ENCODE data around the gene ZNF462. TPM values are rescaled to one million over a fixed set of nuclear protein-coding genes. Genes with fewer than 3 reads are reported as not detected.

ZNF462 gene
- total and polyA plus RNA-seq, 11 donors, result 5.3 to 51.3 (median 30.9) TPM

- intact Hi-C loops (cut with DNase I), result loop anchor here in 8 of 10 donors (5.0 to 10.0 kb wide), 17 partner anchors 61 to 959 kb away; no protein-coding TSS in a partner anchor
- TF ChIP-seq POLR2A (IDR thresholded peaks at IDR 0.05) (no peak), CTCF (IDR thresholded peaks at IDR 0.05) (peak in 1 of 12 donors; percentile 6)
- Histone ChIP-seq H3K27me3 (peaks cover 0 to 37% (median 0%) of the 10 kb centered on the region in 9 donors), H3K4me3 (peak overlapping the region; percentile 58 to 96 (median 78)), H3K9me3 (no peaks in the 10 kb centered on the region), H3K4me1 (peaks cover 0 to 14% (median 6%) of the 10 kb centered on the region in 12 donors), H3K27ac (peak overlapping the region; percentile 18 to 95 (median 88)), H3K36me3 (no peaks in the 10 kb centered on the region)
- DNase-seq, result peak in 4 of 5 donors; percentile 38 to 64 (median 54)
- peak; percentile 18 to 25 (median 21) for ATAC-seq
- WGBS, 4 donors, result 0 to 1% (median 1%) methylated on average over 51 of the region's 51 CpGs
Measured at GRCh38 chr9:106860721-106861639, 2.0 kb upstream of the ZNF462 start.

- intact Hi-C loops (cut with DNase I), result loop anchor here in 8 of 10 donors (2.0 to 10.0 kb wide), 18 partner anchors 59 to 959 kb away; no protein-coding TSS in a partner anchor
- TF ChIP-seq POLR2A (IDR thresholded peaks at IDR 0.05) (no peak), CTCF (IDR thresholded peaks at IDR 0.05) (peak in 1 of 12 donors; percentile 4)
- H3K27me3 ChIP-seq, result peaks cover 0 to 37% (median 0%) of the 10 kb centered on the region in 9 donors
Measured at GRCh38 chr9:106861640-106862109, 1.3 kb upstream of the ZNF462 start.

GRCh38 chr9:106862110-106862820 lies 701 bp upstream of the ZNF462 start:
- Histone ChIP-seq H3K4me3 (peak overlapping the region; percentile 58 to 96 (median 78)), H3K9me3 (no peaks in the 10 kb centered on the region), H3K36me3 (no peaks in the 10 kb centered on the region), H3K4me1 (peaks cover 0 to 25% (median 11%) of the 10 kb centered on the region in 12 donors), H3K27me3 (peaks cover 0 to 37% (median 0%) of the 10 kb centered on the region in 9 donors), H3K27ac (peak overlapping the region; percentile 81 to 95 (median 88))
- intact Hi-C loops (cut with DNase I), result loop anchor here in 8 of 10 donors (2.0 to 10.0 kb wide), 18 partner anchors 59 to 960 kb away; no protein-coding TSS in a partner anchor
- 0% methylated on average over 32 of the region's 32 CpGs for WGBS, 4 donors
- DNase-seq, result peak in 4 of 5 donors; percentile 36 to 61 (median 44)
- peak in 3 of 4 donors; percentile 16 to 33 (median 29) for ATAC-seq
- TF ChIP-seq POLR2A (IDR thresholded peaks at IDR 0.05) (no peak), CTCF (IDR thresholded peaks at IDR 0.05) (no peak)

More at GRCh38 chr9:106861640-106862109, 1.3 kb upstream of the ZNF462 start:
- WGBS, 4 donors, result 0 to 1% (median 1%) methylated on average over 15 of the region's 15 CpGs
- H3K36me3 ChIP-seq, result no peaks in the 10 kb centered on the region
- ATAC-seq (no peak), DNase-seq (no peak)
- peak overlapping the region in 11 of 12 donors; percentile 81 to 95 (median 88) for H3K27ac ChIP-seq
- no peaks in the 10 kb centered on the region for H3K9me3 ChIP-seq
- peak overlapping the region; percentile 58 to 96 (median 78) for H3K4me3 ChIP-seq
- peaks cover 0 to 19% (median 6%) of the 10 kb centered on the region in 12 donors for H3K4me1 ChIP-seq
